MM.1S (cell line): ENCODE measurements around the gene PTCD2.

Experiments used
- EZH2 ChIP-seq: fragments of 300-600 bp; sonication (generic); optimal IDR thresholded peaks from 2 replicates; pipeline ENCODE3; 2017; ENCODE audit warnings: low read depth, mild to moderate bottlenecking, antibody characterized with exemption, low read length, mixed read lengths
- TF ChIP-seq, protein P1 (sequence below): fragments of 300-600 bp; sonication (generic); IDR thresholded peaks from 2 replicates; pipeline ENCODE4 v1.5.1; 2016; ENCODE audit warnings: antibody characterized with exemption, low read length, mixed read lengths

DNA sequence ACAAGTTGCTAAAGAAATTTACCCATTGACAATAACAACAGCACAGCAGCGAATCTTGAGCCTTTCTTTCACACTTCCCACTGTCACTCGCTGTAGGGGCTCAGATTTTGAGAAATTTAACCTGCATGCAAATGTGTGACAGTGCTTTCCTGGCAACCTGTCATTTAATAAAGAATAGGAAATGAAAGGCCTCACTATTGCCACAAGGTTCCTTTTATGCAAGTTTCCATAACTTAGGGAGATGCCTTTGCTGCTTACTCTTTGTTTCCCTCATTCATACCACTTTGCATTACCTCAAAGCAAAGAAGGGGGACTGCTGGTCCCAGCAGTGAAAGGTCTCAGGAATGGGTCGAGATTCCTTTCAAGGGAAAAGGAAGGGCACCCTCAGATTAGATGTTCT is 49.5 kb downstream of the PTCD2 start:
- TF ChIP-seq, protein P1, sequence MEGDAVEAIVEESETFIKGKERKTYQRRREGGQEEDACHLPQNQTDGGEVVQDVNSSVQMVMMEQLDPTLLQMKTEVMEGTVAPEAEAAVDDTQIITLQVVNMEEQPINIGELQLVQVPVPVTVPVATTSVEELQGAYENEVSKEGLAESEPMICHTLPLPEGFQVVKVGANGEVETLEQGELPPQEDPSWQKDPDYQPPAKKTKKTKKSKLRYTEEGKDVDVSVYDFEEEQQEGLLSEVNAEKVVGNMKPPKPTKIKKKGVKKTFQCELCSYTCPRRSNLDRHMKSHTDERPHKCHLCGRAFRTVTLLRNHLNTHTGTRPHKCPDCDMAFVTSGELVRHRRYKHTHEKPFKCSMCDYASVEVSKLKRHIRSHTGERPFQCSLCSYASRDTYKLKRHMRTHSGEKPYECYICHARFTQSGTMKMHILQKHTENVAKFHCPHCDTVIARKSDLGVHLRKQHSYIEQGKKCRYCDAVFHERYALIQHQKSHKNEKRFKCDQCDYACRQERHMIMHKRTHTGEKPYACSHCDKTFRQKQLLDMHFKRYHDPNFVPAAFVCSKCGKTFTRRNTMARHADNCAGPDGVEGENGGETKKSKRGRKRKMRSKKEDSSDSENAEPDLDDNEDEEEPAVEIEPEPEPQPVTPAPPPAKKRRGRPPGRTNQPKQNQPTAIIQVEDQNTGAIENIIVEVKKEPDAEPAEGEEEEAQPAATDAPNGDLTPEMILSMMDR: no peak
- TF ChIP-seq EZH2: no peak
